Hematopoietic multipotent progenitor cell treated with erythropoietin and hydrocortisone succinate and interleukin-3 and kit ligand, for 15 days (in vitro differentiated cells): ENCODE data around the gene ITIH5.

ENCODE experiments used
- DNase-seq: peaks from one replicate; pipeline ENCODE4 v3.0.0-alpha.2; 2015; ENCODE audit warnings: low spot score

ITIH5 gene

GRCh38 chr10:7518693-7519092 lies 148.1 kb downstream of the ITIH5 start:
- no peak for DNase-seq

- DNase-seq: no peak
Measured at GRCh38 chr10:7515439-7515838, 151.3 kb downstream of the ITIH5 start.

GRCh38 chr10:7513936-7514335 lies 152.8 kb downstream of the ITIH5 start:
- no peak for DNase-seq

GRCh38 chr10:7513455-7513854 lies 153.3 kb downstream of the ITIH5 start:
- no peak for DNase-seq

GRCh38 chr10:7512487-7512886 lies 154.3 kb downstream of the ITIH5 start:
- no peak for DNase-seq

- DNase-seq: no peak
Measured at GRCh38 chr10:7511612-7512011, 155.2 kb downstream of the ITIH5 start.
